VCaP (cell line): ENCODE measurements around the gene GLB1L3.
A peak's percentile ranks its signal among the peaks of the same experiment; 100 is the strongest.
"Not testable (repeated sequence)": the region's sequence is repeated elsewhere in the genome, so short reads cannot be mapped to it uniquely, and the experiment has no call there.

Experiments used
- H3K27ac ChIP-seq: fragments of 450-650 bp; 2 replicates; pipeline ENCODE4 v1.5.1; 2017
- TF ChIP-seq, protein P1 (sequence below): fragments of 450-650 bp; conservative IDR thresholded peaks from 2 replicates; pipeline ENCODE4 v1.5.1; 2017; ENCODE audit warnings: mild to moderate bottlenecking, moderate library complexity

Gene GLB1L3

DNA sequence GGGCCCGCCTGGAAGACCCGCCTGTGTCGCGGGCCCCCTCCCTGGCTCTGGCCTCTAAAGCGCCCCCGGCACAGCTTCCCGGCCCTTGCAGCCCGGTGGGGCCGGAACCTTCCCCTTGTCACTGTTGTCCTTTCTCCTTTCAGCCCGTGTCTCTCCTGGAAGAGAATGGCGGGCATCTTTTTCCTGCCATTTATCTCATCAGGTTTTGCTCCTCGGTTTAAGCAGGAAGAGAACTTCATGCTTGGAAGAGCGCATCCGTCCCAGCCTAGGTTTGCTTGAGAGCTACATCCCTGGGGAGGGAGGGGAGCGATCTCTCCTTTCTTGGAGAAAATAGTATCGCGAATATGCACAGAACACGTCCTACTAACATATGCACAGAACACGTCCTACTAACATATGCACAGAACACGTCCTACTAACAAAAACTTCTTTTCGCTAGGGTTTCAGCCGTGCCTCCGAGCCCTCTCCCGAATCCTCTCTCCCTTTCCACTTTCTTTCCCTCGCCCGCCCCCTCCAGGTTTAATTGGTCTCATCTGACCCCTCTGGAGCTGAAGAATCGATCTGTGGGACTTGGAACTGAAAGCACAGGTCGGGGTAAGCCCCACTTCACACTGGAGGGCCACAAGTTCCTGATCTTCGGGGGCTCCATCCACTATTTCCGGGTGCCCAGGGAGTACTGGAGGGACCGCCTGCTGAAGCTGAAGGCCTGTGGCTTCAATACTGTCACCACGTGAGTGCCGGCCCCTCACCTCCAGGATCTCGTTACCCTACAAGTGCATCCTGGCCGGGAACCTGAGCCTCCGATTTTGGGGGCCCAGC lies 1.2 kb downstream of the GLB1L3 start:
- peak overlapping the region; percentile 38; the same call in 1 of the 2 replicates for H3K27ac ChIP-seq
- TF ChIP-seq, protein P1, sequence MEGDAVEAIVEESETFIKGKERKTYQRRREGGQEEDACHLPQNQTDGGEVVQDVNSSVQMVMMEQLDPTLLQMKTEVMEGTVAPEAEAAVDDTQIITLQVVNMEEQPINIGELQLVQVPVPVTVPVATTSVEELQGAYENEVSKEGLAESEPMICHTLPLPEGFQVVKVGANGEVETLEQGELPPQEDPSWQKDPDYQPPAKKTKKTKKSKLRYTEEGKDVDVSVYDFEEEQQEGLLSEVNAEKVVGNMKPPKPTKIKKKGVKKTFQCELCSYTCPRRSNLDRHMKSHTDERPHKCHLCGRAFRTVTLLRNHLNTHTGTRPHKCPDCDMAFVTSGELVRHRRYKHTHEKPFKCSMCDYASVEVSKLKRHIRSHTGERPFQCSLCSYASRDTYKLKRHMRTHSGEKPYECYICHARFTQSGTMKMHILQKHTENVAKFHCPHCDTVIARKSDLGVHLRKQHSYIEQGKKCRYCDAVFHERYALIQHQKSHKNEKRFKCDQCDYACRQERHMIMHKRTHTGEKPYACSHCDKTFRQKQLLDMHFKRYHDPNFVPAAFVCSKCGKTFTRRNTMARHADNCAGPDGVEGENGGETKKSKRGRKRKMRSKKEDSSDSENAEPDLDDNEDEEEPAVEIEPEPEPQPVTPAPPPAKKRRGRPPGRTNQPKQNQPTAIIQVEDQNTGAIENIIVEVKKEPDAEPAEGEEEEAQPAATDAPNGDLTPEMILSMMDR, result no peak

DNA sequence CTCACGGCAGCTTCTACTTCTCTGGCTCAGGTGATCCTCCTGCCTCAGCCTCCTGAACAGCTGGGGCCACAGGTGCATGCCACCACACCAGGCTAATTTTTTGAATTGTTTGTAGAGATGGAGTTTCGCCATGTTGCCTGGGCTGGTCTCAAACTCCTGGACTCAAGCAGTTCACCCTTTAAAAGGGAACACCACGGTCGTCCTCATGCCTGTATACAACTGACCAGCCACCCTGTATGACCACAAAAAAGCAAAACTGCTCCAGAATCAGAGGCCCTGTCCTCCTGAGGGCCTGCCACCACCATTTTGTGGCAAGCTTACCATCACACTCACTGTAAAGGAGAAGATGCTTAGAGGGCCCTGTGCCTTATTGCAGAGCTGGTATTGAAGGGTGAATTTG lies 2.2 kb downstream of the GLB1L3 start:
- H3K27ac ChIP-seq, result no peak overlapping the region
- TF ChIP-seq, protein P1, result no peak

DNA sequence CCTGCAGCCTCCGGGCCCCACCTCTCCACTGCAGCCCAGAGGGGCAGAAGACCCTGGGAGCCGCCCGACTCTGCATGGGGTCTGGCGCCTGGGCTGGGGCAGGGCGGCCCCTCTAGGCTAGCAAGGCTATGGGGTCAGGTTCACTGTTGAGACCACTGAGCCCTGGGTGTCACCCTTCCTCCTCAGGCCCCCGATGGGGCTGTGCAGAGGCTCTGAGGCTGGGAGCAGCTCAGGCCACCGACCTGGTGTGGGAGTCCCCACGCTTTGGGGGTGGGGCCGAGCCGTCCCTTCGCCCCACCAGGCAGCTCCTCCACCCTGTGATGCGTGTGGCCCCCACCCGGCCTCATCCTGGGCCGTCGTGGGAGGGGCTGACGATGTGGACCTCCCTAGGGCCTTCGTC lies 5.5 kb downstream of the GLB1L3 start:
- not testable (repeated sequence) for H3K27ac ChIP-seq

DNA sequence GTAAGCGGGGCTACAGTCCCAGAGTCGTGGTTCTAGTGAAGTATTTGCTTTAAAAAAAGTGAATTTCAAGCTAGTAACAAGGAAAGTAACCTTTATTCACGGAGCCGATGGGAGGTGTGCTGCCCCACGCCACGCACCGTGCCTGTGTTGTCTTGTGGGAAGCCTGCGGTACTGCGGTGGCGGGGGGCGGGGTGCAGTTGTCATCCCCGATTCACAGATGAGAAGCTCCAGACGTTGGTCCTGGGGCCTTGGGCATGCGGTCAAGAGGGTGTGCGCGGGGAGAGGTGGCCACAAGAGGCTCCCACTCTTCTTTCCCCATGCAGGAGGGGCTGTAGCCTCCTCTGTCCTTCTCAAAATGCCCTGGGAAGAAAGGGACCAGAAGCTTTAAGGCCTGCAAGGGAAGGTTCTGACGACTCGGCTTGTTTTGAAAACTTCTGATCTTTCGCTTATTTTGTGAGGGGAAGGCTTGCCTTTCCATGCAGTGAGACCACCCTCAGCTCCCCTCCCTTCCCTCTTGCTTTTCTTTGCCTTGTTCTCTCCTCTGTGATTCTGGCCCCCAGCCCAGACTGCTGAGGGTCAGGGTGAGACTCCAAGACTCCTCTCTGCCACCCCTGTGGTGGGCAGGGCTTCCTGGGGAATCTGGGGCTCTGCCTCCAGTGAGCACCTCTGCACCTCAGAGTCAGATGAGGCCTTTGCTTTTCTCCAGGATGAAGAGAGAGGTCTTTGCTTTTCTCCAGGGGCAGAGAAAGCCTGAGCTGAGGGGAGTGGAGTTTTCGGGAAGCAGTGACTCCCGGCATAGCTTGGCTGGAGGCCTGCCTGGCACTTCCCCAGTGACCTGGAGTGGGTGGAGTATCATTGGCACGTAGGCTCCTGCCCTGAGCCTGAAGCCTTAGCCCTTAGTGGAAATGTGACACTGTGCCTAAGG lies 6.2 kb downstream of the GLB1L3 start:
- no peak overlapping the region for H3K27ac ChIP-seq
- TF ChIP-seq, protein P1, result no peak

DNA sequence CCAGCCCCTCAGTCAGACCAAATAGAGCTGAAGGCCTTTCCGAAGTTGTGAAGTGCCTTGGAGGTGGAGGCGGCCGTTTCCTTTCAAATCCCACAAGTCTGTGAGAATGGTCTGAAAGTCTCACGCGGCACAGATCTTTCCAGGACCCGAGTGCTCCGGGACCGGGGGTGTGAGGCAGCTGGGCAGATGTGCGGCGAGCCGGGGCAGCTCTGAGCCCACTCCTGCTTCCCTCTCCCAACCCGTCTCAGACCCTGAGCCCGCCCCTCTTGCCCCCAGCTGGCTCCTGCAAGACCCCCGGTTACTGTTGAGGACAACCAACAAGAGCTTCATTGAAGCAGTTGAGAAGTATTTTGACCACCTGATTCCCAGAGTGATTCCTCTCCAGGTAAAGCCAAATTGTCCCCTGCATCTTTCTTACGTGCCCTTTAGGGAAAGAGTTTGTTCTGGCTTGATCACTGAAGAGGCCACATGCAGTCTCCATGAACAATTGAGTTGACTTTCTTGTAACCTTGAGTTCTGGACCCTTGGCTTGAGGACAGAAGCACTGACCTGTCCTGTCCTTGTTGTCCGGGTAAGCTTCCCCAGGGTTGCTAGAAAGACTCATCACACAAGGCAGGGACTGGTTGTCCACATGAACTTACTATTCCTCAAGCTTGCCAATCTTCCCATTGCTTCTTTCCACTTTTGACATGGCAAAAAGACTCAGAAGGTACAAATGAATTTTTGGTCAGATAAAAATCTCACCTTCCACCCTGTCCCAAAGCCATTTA lies 7.5 kb downstream of the GLB1L3 start:
- H3K27ac ChIP-seq, result no peak overlapping the region
- TF ChIP-seq, protein P1, result no peak

DNA sequence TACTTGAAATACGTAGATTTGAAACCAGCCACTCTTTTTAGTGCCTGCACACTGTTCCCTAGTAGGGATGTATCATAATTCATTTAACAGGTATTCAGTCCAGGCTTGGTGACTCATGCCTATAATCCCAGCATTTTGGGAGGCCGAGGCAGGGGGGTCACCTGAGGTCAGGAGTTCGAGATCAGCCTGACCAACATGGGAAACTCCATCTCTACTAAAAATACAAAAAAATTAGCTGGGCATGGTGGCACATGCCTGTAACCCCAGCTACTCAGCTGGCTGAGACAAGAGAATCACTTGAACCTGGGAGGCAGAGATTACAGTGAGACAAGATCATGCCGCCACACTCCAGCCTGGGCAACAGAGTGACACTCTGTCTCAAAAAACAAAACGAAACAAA lies 8.2 kb downstream of the GLB1L3 start:
- not testable (repeated sequence) for H3K27ac ChIP-seq

DNA sequence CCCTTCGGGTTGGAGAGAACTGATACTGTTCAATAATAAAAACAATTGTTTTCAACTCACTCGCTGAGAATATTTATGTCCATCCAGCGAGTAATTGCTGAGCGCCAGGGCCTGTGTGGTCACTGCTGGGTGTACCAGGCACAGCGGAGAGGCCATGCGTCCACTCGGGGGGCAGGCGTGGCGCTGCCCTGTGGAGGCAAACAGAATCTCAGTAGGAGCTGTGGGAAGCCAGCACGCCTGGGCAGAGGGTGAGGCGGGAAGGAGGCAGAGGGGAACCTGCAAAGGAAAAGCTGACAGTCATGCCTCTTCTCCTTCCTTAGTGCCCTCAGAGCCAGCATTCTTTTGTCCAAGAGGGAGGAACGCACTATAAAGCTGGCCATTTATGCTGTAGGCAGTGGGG lies 11.4 kb downstream of the GLB1L3 start:
- H3K27ac ChIP-seq, result no peak overlapping the region

More for the DNA sequence above, 11.4 kb downstream of the GLB1L3 start:
- TF ChIP-seq, protein P1, result no peak
